HepG2 (cell line): Measurements from ENCODE around the gene BCL2L1. TPM values are rescaled to one million over a fixed set of nuclear protein-coding genes. Genes with fewer than 3 reads are reported as not detected.

Experiments used
- ARID4A ChIP-seq: sonication (generic); formaldehyde crosslinking; IDR thresholded peaks from 2 replicates; pipeline ENCODE4 v1.5.0; 2020; ENCODE audit warnings: mild to moderate bottlenecking, missing genetic modification reagents, borderline replicate concordance
- BRD4 ChIP-seq: sonication (generic); formaldehyde crosslinking; IDR thresholded peaks from 2 replicates; pipeline ENCODE4 v1.4.0; 2020; ENCODE audit warnings: missing genetic modification reagents
- HDAC2 ChIP-seq: sonication (generic); formaldehyde crosslinking; IDR thresholded peaks from 2 replicates; pipeline ENCODE4 v1.4.0; 2020; ENCODE audit warnings: missing genetic modification reagents
- MEIS2 ChIP-seq: sonication (generic); formaldehyde crosslinking; IDR thresholded peaks from 2 replicates; pipeline ENCODE4 v1.9.0; 2021; ENCODE audit warnings: mild to moderate bottlenecking, missing genetic modification reagents
- NFAT5 ChIP-seq: sonication (generic); formaldehyde crosslinking; IDR thresholded peaks from 2 replicates; pipeline ENCODE4 v1.4.0; 2020; ENCODE audit warnings: missing genetic modification reagents
- NFYB ChIP-seq: sonication (generic); formaldehyde crosslinking; IDR thresholded peaks from 2 replicates; pipeline ENCODE4 v1.4.0; 2020; ENCODE audit warnings: missing genetic modification reagents
- PHF21A ChIP-seq: sonication (generic); formaldehyde crosslinking; IDR thresholded peaks from 2 replicates; pipeline ENCODE4 v1.5.0; 2020; ENCODE audit warnings: mild to moderate bottlenecking, missing genetic modification reagents
- POLR2AphosphoS5 ChIP-seq: IDR thresholded peaks from 2 replicates; pipeline ENCODE4 v1.6.1; 2012; ENCODE audit warnings: low read depth, low read length
- POLR2G ChIP-seq: fragments of 200-400 bp; formaldehyde crosslinking; IDR thresholded peaks from 2 replicates; pipeline ENCODE4 v1.6.1; 2018; ENCODE audit warnings: mild to moderate bottlenecking, low read depth, low read length, moderate library complexity
- TBL1XR1 ChIP-seq: fragments of 150-350 bp; IDR thresholded peaks from 2 replicates; pipeline ENCODE4 v1.6.1; 2014; ENCODE audit warnings: borderline replicate concordance, low read length; ENCODE audit not compliant: partially characterized antibody
- TBX2 ChIP-seq: sonication (generic); formaldehyde crosslinking; IDR thresholded peaks from 2 replicates; pipeline ENCODE4 v1.5.0; 2020; ENCODE audit warnings: missing genetic modification reagents, mild to moderate bottlenecking, borderline replicate concordance
- TCF12 ChIP-seq, 2 experiments: fragments of 450-650 bp in 1 of 2; sonication (generic) in 1 of 2; formaldehyde crosslinking in 1 of 2; IDR thresholded peaks; 2 replicates each; pipeline versions ENCODE4 v1.6.1 to v1.8.0; 2017 to 2022; ENCODE audit warnings: antibody characterized with exemption in 1 of 2, mild to moderate bottlenecking in 1 of 2, missing genetic modification reagents in 1 of 2, moderate library complexity in 1 of 2
- TP53 ChIP-seq: sonication (generic); formaldehyde crosslinking; conservative IDR thresholded peaks from 2 replicates; pipeline ENCODE4 v1.4.0; 2020; ENCODE audit warnings: missing genetic modification reagents
- ZFX ChIP-seq: sonication (generic); formaldehyde crosslinking; IDR thresholded peaks from 2 replicates; pipeline ENCODE4 v1.4.0; 2020; ENCODE audit warnings: mild to moderate bottlenecking, low read depth, missing genetic modification reagents, moderate library complexity
- ZMYM3 ChIP-seq: sonication (generic); formaldehyde crosslinking; IDR thresholded peaks from 2 replicates; pipeline ENCODE4 v1.5.1; 2020; ENCODE audit warnings: mild to moderate bottlenecking, missing genetic modification reagents
- ZNF788 ChIP-seq: sonication (generic); formaldehyde crosslinking; IDR thresholded peaks from 2 replicates; pipeline ENCODE4 v1.5.0; 2020; ENCODE audit warnings: mild to moderate bottlenecking, missing genetic modification reagents, borderline replicate concordance
- ZSCAN9 ChIP-seq: IDR thresholded peaks from 2 replicates; pipeline ENCODE4 v1.6.1; 2016; ENCODE audit warnings: borderline replicate concordance
- polyA plus RNA-seq, 8 experiments: library from polyadenylated mRNA; depleted of rRNA in 3 of 8; stranded (reverse) in 7 of 8; unstranded in 1 of 8; fragments of >200 nt; fragmentation: Illumina TruSeq in 4 of 8; extraction: Trizol in 4 of 8; gene quantifications; 2 replicates each; pipeline versions ENCODE4 v1.2.1 to v1.2.3, GENCODE V29; 2011 to 2016; ENCODE audit warnings: low read depth in 4 of 8, missing spikeins in 1 of 8, mixed read lengths in 1 of 8; ENCODE audit not compliant: insufficient read depth in 1 of 8
- total RNA-seq, 5 experiments: library from RNA; depleted of rRNA; stranded (reverse); fragments of >200 nt; fragmentation: Illumina TruSeq; extraction: Trizol; gene quantifications; 2 replicates each; pipeline ENCODE4 v1.2.3, GENCODE V29; 2016; ENCODE audit warnings: low read depth in 1 of 5

Gene BCL2L1
- total and polyA plus RNA-seq, 2 of the 13 experiments (the other 11 are each of a cell fraction or from before 2014, with no cell fraction given): 164 to 258 TPM

GRCh38 chr20:31713312-31714273 is 9.1 kb downstream of the BCL2L1 start (continued):
- no peak; the same call in 1 of the 2 replicates for TF ChIP-seq ARID4A
- 0 out of 2 replicates have a peak, but pooled peaks have one; percentile 2 for TF ChIP-seq NFYB (CRISPR knock-in tag)
- 0 out of 2 replicates have a peak, but pooled peaks have one; percentile 48 for TF ChIP-seq TCF12 (IDR thresholded peaks at IDR 0.05)
- no peak for TF ChIP-seq TCF12 (CRISPR knock-in tag; IDR thresholded peaks at IDR 0.05)
- TF ChIP-seq NFAT5 (CRISPR knock-in tag): no peak
- TF ChIP-seq POLR2G: peak; percentile 53
- TF ChIP-seq MEIS2 (CRISPR knock-in tag): peak; percentile 11; the same call in 1 of the 2 replicates
- TF ChIP-seq ZFX (CRISPR knock-in tag): no peak
- peak; percentile 40; the same call in 1 of the 2 replicates for TF ChIP-seq ZNF788 (CRISPR knock-in tag)
- 0 out of 2 replicates have a peak, but pooled peaks have one; percentile 15 for TF ChIP-seq ZSCAN9 (CRISPR knock-in tag)
- TF ChIP-seq POLR2AphosphoS5: no peak; the same call in 1 of the 2 replicates
- peak; percentile 67 for TF ChIP-seq PHF21A (CRISPR knock-in tag)
- 0 out of 2 replicates have a peak, but pooled peaks have one; percentile 25 for TF ChIP-seq BRD4 (CRISPR knock-in tag)
- TF ChIP-seq TBX2 (CRISPR knock-in tag): no peak; the same call in 1 of the 2 replicates
- TF ChIP-seq HDAC2 (CRISPR knock-in tag): 0 out of 2 replicates have a peak, but pooled peaks have one; percentile 9
- TF ChIP-seq TP53 (CRISPR knock-in tag): peak; percentile 13; the same call in 1 of the 2 replicates
- peak; percentile 16 for TF ChIP-seq TBL1XR1
- TF ChIP-seq ZMYM3 (CRISPR knock-in tag): peak; percentile 71; the same call in 1 of the 2 replicates
